ENCODE measurements around the gene FAM200B.

The FAM200B gene

DNA sequence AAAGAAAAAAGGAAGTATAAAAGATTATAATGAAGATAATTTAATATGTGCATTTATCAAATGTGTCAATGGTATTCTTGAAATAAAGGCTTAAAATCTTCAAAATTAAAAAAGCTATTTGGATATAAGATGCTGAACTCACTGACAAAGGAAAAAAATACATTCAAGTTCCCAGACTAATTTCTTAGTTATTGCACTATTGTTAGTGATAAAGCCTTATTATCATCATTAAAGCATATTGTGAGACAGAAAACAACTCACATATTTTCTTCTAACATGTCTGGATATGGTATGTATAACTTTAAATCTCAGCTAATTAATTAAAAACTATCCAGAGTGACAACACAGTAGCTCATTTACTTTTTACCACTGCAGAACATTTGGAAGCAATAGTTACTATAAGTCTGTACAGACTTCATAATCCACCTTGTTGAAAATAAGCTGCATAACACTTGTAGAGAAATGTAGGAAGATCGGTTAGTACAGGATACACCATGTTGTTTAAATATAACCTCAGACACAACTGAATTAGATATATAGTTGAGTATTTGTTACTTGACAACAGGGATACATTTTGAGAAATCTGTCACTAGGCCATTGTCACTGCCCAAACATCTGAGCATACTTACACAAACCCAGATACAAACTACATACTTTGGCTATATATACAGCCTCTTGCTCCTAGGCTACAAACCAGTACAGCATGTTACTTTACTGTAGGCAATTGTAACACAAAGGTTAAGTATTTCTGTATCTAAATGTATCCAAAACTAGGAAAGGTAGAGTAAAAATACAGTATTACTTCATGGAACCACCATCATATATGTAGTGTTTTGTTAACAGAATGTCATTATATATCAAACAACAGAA lies 12.8 kb upstream of the FAM200B start:
- peak in 1 of 2 donors; percentile 56 for DNase-seq

DNA sequence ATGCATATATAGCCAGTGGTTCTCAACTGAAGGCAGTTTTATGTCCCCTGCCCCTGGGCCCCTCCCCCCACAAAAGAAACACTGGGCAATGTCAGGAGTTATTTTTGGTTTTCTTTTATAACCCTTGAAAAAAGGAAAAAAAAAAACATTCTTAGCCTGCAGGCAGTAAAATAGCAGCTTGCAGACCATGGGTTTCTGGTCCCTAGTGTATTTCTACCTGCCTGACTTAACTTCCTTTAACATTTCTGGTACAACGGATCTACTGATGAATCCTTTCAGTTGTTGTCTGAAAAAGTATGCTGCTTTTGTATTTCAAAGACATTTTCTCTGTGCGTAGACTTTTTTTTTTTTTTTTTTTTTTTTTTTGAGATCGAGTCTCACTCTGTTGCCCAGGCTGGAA lies 11.1 kb upstream of the FAM200B start:
- no peak for DNase-seq

DNA sequence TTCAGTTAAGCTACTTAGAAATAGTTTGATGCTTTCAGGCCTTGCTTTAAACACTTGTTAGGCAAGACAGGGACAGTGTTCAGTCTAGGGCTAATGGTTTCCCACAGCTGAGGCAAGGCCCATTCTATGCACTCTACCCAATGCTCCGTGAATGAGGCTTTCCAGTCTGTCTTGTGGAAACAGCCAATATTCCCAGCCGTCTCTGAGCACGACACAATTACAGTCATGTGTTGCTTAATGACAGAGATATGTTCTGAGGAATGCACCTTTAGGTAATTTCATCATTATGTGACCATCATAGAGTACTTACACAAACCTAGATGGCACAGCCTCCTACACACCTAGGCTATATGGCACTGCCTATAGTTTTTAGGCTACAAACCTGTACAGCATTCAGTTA lies 9.5 kb upstream of the FAM200B start:
- no peak for DNase-seq

DNA sequence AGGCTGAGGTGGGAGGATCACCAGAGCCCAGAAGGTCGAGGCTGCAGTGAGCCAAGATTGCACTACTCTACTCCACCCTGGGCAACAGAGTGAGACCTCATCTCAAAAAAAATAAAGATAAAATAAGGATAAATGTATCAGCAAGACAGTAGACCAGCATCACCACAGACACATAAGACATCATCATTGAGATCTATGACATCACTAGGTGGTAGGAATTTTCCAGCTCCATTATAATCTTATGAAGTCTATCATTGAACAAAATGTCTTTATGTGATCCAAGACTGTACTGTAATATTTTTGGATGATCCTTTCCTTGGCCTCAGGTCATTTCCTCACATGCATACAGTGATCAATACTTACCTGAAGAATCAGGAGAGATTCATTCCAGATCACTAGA lies 8.3 kb upstream of the FAM200B start:
- no peak for DNase-seq

DNA sequence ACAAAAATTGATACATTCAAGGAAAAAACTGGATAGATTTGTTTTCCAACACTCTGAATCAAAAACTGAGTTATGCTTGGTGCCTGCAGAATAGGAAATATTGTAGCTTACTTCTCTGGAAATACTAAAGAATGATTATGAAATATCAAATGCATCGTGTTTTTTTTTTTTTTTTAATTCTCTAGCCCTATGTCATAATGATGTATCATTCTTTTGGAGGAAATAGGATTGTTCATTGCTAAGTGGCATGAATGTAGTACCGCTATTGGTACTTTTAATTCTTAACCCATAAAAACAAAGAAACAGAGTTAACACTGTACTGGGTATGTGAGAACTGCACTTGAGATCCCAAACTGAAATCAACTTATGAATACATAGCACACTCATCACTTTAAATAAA lies 7.6 kb upstream of the FAM200B start:
- DNase-seq = no peak

DNA sequence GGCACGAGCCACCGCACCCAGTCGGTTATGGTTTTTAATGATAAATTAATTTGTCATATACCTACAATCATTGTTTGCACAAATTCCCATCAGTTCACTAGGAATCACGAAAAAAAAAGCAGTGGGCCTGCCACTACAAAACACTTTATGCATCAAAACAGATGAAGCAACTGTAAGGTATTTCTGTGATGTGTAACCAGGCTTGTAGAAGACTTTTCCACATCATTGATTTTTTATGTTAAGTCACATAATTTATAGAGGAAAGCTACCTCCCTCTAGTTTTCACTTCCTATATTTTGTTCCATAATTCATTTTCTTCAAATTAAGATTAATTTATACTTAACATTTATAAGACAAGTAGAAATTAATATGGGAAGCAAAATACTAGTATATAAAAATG lies 6.7 kb upstream of the FAM200B start:
- DNase-seq = no peak

DNA sequence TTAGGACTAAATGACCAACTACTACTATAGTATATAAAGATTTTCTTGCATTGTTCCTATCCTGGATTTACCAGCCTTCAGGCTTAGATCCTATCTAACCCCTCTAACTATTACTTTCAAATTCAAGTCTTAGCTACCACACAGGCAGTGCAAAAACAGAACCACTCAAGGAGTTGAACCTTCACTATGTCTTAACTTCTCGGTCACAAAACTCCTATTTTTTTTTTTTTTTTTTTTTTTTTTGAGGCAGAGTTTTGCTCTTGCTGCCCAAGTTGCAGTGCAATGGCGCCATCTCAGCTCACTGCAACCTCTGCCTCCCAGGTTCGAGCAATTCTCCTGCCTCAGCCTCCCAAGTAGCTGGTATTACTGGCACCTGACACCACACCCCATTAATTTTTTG lies 6.3 kb upstream of the FAM200B start:
- DNase-seq = no peak

DNA sequence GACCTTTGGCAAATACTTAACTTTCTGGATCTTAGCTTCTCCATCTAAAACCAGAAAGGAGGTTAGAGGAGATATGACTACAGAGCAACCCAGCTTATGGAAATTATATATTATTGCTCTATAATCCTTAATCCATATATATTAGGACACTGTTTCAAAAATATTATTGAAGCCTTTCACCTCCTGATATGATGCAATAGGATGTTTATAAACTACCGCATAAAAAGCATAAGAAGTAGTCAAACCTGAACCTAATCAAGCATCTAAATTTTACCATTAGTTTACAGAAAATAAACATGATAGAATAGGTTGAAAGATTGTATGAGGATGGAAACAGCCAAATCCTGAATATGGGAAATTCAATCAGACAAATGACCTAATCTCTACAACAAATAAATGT lies 5.6 kb upstream of the FAM200B start:
- DNase-seq = no peak

DNA sequence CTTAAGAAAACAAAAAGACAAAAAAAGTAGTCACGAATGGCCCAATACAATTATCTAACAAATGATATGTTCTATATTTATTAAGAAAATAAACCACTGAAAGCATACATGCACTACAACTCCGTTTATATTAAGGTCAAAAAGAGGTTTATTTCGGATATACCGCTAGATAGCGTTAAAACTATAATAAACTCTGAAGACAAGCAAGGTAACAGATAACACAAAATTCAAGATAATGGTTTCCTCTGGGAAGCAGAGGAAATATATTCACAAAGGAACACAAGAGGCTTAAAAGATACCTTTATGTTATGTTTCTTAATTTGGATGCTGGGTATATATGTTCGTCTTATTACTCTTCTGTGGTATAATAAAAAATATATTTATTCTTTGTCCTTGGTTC lies 4.7 kb upstream of the FAM200B start:
- no peak for DNase-seq

DNA sequence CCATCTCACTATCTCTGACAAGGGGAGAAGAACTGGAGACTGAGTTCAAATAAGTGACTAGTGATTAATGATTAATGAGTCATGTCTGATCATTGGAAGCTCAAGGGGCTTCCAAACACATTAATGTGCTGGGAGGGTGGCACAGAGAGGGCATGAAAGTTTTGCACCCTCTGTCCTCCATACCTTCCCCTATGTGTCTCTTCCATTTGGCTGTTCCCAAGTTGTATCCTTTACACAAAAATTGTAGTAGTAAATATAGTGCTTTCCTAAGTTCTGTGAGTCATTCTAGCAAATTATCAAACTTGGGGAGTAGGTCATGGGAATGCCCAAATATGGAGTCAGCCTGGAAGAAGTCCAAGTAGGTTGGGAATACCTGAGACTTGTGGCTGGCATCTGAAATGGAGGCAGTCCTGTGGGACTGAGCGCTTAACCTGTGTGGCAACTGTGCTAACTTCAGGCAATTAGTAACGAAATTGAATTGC lies 4.1 kb upstream of the FAM200B start:
- DNase-seq = no peak

DNA sequence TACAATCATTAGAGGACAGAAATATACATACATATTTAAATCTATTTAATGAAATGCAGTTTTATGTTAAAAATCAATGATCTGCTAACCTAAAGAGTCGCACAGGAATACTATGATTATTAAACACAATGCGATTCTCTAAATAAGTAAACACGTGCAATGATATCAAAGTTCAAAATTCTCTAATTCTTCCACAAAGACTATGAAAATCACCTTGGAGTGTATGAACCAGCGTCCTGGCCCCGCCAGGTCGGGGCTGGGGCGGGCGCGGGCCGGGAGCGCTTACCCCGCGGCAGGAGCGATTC lies 608 bp upstream of the FAM200B start:
- DNase-seq = no peak

DNA sequence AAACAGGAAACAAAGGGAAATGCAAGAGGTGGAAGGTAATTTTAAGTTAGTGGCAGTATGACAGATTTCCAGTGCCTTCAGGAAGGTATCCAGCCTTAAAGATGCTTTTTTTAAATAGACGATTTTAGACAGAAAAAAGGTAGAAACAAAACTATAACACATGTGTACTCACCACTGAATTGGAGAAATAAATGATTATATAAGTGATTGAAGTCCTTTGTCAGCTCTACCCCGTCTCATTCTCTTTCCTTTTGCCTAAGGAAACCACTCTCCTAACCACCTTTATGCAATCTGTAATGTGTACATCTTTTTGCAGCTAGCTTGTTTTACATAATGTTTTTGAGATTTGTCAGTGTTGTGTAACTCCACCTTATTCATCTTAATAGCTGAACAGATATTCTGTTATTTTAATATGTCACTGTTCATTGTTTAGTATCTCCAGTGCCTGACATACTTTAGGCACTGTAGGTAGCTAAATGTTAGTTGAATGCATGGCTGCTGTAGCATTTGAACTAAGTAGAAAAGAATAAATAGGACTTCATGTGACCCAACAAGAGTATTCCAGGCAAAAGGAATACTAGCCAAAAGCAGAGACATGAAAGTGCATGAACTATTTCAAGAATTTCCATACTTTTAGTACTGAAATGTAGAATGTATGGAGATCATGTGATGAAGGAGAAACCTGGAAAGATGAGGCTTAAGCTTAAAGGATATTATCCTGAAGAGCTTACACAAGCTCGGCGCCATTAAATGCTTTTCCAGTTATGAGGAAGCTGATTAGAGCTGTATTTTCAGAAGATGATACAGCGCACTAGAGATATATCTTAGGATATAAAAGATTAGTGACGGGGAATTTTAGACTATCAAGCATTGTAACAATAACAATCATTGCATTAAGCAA lies 865 bp downstream of the FAM200B start:
- DNase-seq = no peak

DNA sequence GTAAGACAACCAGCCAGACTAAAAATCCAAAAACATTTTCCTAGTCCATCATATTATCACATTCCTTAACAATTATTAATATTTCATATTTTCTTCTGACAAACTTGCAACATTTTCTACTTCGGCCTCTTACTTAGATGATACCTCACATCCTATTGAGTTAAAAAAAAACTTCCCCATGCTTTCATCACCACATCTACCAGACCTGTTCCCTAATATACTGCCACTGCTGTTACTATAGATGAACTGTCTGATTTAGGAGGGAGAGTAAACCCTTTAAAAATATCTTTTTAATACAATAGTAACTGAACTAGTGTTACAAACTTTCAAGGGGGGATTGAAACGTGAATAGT lies 1.5 kb downstream of the FAM200B start:
- DNase-seq = no peak

DNA sequence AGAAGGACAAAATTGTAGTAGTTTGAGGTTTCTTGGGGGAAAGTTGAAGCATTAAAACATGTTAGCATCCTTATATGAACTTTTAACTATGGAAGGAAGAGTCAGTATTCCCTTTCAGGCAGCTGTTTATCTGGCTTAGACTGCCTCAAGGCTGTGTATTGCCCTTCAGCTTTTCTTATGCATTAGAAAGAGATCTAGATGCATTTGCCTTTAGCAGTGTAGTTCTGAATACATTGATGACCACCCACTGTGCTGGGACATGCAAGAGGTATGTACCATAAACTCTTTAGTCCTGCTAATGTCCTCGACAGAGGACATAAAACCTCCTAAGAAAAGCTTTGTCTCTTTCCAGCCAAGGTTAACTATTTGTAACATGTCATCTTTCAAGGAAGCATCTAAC lies 2.9 kb downstream of the FAM200B start:
- DNase-seq = no peak

DNA sequence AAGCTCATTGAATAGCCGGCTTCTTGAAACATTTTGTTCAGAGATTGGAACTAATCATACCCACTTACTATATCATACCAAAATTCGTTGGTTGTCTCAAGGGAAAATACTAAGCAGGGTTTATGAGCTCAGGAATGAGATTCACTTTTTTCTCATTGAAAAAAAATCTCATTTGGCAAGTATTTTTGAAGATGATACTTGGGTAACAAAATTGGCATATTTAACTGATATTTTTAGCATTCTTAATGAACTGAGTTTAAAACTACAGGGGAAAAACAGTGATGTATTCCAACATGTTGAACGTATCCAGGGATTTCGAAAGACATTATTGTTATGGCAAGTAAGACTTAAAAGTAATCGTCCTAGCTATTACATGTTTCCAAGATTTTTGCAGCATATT lies 6.4 kb downstream of the FAM200B start:
- no peak for DNase-seq

DNA sequence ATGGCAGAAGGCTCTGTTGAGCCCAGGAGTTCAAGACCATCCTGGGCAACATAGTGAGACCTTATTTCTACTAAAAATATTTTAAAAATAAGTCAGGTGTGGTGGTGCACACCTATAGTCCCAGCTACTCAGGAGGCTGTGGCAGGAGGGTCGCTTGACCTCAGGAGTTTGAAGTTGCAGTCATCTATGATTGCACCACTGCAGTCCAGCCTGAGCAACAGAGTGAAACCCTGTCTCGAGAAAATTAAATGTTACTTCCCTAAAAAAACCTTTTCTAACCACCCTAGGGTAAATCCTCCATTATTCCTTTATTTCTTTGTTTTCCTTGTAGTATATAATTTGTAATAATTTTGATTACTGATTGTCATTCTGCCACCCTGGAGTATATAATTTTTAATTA lies 7.9 kb downstream of the FAM200B start:
- DNase-seq = no peak

DNA sequence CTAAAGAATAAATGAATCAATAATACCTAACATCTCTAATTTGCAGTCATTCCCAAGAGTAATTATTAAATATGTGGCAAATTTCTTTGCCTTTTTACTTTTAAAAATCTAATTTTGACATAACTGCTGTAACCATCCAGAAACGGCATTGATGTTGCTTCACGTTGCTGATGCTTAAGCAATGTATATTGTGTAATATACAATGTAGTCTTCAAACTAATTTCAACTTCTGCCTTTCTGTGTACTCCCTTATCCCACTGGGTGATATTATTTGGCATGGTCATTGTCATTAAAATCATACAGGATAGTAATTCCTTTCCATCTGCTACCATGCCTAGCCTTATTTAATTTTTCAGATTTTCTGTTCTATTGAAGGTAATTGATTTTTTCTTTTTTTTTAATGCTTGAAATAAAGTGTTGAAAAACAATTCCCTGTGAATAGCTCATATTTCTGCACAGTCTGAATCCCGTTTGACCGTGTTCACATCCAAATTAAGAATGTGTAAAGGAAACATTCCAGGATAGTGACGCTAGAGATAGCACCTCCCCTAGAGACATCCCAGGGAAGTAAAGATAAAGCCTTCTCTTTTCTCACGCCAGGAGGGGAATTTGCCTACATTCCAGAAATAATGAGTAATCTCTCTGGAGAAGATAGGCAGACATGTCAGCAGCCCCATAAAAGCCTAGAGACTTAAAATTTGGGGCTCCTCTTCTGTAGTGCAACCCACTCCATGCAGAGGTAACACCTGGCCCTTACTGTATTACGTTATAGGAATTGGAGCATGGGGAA lies 8.6 kb downstream of the FAM200B start:
- DNase-seq = no peak

DNA sequence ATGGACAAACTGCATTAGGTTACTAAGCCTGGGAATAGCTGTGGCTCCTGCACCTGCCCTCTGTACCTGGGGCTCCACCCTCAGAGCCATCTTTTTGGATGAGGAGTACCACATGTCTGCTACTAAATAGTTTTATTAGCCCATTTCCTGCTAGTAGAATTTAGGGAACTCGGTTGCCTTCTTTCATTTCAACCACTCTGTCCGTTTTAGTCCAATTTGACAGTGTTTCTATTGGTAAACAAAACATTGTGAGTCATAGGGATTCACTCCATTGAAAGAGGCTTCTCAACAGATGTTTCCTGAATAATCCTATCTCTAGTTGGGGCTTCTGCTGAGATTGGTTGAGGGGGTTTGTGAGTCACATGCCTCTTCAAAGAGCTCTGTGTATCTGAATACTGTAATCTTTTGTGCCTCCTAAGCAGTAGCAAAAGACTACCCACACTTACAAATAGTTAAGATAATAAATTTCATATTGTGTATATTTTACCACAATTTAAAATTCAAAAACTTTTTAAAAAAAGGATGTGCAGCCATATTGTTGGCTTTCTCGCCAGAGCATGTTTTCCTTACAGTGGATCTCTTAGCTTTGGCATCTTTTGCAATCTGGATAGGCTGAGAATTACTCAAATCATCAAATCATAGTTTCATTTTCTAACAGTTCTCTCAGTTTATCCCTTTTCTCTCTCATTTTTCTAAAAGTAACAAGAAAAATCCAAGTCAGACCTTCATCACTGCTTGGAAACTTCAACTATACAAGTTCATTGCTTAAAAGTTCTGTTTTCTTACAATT lies 9.9 kb downstream of the FAM200B start:
- DNase-seq = peak in 1 of 2 donors; percentile 27

DNA sequence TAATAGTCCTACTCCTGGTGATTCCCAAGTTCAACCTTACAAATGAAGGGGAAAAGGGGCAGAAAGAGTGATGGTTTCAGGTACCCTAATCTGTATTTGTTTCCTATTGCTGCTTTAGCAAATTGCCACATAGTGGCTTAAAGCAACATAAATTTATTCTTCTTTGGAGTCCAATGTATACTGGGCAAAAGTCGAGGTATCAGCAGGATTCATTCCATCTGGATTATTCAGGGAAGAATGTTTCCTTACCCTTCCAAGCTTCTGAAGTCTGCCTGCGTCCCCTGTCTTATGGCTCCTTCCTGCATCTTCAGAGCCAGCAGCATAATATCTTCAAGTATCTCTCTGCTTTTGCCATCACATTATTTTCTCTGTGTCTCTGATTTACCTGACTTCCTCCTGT lies 11.0 kb downstream of the FAM200B start:
- DNase-seq = no peak

DNA sequence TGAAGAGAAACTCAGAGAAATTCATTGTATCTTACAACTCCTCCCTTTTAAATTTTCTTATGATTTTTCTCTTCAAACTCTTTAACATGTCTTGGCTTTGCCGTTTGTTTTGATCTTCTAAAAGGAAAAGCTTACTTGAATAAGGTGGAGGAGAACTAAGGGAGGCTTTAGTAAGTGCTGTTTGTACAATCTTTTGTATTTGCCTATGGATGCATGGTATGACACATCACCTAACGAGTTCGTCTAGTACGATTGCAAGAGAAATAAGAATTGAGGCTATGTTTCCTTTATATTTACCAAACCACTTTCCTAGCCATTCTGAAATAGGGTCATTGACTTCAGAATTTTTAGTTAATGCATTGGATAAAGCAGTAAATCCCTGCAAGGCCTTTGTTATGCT lies 12.8 kb downstream of the FAM200B start:
- DNase-seq = no peak

DNA sequence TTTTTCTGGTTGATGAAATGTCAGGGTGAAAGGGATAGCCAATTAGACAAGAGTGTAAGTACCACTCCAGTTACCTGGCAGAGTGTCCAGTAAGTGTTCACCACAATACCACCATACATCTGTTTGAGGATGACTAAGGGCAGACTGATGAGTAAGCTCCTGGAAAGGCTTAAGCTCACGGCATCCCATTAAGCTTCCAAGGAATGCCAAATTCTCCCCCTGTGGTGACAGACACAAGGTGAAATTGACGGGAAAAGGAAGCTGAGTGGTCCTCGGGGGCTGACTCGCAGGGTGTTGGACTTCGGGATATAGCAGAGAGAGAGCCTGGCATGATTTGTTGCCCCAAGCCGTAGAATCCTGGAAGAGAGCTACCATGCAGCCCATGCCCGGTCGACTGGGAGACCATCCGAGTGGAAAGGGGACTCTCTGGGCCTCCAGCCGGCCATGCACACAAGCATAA lies 13.6 kb downstream of the FAM200B start:
- DNase-seq = no peak

DNA sequence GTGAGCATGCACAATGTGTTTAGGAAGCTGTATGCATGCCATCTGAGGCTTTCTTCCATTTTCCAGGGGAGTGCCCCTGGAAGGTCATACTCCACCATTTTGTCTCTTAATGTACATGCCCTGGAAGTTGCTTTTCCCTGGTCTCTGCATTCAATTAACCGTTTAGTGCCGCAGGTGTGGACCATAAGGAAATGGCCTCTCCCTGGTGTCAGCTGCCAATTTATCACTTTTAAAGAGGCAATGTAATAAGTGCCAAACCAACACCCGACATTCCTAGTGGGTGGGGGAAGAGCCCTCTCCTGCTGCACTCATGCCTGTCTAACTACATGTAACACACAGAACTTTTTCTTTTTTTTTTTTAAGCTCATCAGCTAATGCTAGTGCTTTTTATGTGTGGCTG lies 14.1 kb downstream of the FAM200B start:
- no peak for DNase-seq
